ENCODE results near the gene BDH1. TPM values are rescaled to one million over a fixed set of nuclear protein-coding genes. Genes with fewer than 3 reads are reported as not detected.

BDH1 gene
- total and polyA plus RNA-seq, 2 of the 13 experiments (the other 11 are each of a cell fraction or from before 2014, with no cell fraction given) = 21.2 to 71.9 TPM

DNA sequence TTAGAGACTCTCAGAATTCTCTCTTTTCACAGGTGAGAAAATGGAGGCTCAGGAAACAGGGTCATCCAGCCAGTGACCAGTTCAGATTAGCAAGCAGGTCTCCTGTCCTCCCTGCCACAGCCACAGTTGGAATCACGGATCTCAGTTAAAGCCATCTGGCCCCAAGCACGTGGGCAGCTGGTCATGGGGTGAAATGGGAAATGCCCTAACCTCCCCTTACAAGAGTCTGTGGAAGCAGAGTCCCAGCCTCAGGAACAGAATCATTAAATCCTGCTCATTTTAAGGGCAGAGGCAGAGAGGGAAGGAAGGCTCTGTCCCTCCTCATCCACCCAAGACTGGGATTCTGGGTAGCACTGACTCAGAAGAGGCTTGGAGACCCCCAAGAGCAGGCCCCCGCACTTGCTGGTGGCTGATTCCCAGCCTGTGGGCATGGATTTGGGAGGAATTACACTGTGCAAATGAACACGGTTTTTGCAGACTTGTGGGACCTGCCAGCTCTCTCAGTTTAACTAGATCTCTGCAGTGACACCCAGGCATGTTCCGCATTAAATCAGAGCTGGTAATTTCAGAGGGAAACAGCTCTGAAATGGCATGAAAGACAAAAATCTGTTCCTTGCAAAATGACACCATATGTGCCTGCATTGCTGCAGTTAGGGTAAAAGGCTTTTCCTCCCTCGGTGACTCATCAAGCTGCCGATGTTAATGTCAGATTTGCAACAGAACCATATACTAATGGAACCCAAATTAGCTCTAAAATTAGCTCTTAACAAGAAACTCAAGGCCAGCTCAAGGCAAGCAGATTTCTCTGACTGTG, 89.0 kb downstream of the BDH1 start (continued):
- no peak for TF ChIP-seq REPIN1 (CRISPR knock-in tag; IDR thresholded peaks at IDR 0.05; ENCODE audit: borderline replicate concordance, low read depth)
- no peak; the same call in 1 of the 2 replicates for TF ChIP-seq CHD4 (IDR thresholded peaks at IDR 0.05; ENCODE audit: borderline replicate concordance, low read length)
- TF ChIP-seq XBP1 (CRISPR knock-in tag; IDR thresholded peaks at IDR 0.05) = no peak
- 0 out of 2 replicates have a peak, but pooled peaks have one; percentile 33 for TF ChIP-seq ZNF709 (CRISPR knock-in tag; IDR thresholded peaks at IDR 0.05)
- TF ChIP-seq FOSL1 (CRISPR knock-in tag; IDR thresholded peaks at IDR 0.05; ENCODE audit: borderline replicate concordance) = peak; percentile 57; the same call in 1 of the 2 replicates
- TF ChIP-seq ZNF232 (CRISPR knock-in tag; IDR thresholded peaks at IDR 0.05; ENCODE audit: borderline replicate concordance) = 0 out of 2 replicates have a peak, but pooled peaks have one; percentile 2
- no peak for TF ChIP-seq ARNTL (CRISPR knock-in tag; IDR thresholded peaks at IDR 0.05)
- TF ChIP-seq TAF15 (IDR thresholded peaks at IDR 0.05; ENCODE audit: low read depth, low read length, poor library complexity, severe bottlenecking) = no peak
- 0 out of 2 replicates have a peak, but pooled peaks have one; percentile 54 for TF ChIP-seq ZNF607 (CRISPR knock-in tag; IDR thresholded peaks at IDR 0.05; ENCODE audit: borderline replicate concordance)
- TF ChIP-seq, protein P1, sequence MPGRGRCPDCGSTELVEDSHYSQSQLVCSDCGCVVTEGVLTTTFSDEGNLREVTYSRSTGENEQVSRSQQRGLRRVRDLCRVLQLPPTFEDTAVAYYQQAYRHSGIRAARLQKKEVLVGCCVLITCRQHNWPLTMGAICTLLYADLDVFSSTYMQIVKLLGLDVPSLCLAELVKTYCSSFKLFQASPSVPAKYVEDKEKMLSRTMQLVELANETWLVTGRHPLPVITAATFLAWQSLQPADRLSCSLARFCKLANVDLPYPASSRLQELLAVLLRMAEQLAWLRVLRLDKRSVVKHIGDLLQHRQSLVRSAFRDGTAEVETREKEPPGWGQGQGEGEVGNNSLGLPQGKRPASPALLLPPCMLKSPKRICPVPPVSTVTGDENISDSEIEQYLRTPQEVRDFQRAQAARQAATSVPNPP (CRISPR knock-in tag; IDR thresholded peaks at IDR 0.05) = 0 out of 2 replicates have a peak, but pooled peaks have one; percentile 4
- TF ChIP-seq POLR2A (IDR thresholded peaks at IDR 0.05; ENCODE audit: insufficient read depth in 1 of 2, low read depth in 2 of 2, low read length in 2 of 2) = peak in 1 of 2 experiments; percentile 10; a peak in 1 of 4 replicates
- TF ChIP-seq TSC22D2 (CRISPR knock-in tag; IDR thresholded peaks at IDR 0.05; ENCODE audit: borderline replicate concordance) = no peak
- no peak for TF ChIP-seq ZFP1 (CRISPR knock-in tag; IDR thresholded peaks at IDR 0.05)
- TF ChIP-seq HOXA7 (CRISPR knock-in tag; IDR thresholded peaks at IDR 0.05) = no peak
- no peak for TF ChIP-seq ZNF136 (CRISPR knock-in tag; IDR thresholded peaks at IDR 0.05; ENCODE audit: low read depth)
- no peak for TF ChIP-seq SIX1 (CRISPR knock-in tag; IDR thresholded peaks at IDR 0.05; ENCODE audit: borderline replicate concordance)
- TF ChIP-seq HNF1B (CRISPR knock-in tag; IDR thresholded peaks at IDR 0.05) = 0 out of 2 replicates have a peak, but pooled peaks have one; percentile 16
- TF ChIP-seq ZNF407 (CRISPR knock-in tag; IDR thresholded peaks at IDR 0.05; ENCODE audit: not compliant biosample characterization) = no peak
